ENCODE results near the gene SMPD2. TPM values are rescaled to one million over a fixed set of nuclear protein-coding genes. Genes with fewer than 3 reads are reported as not detected.
A peak's percentile ranks its signal among the peaks of the same experiment; 100 is the strongest.

The SMPD2 gene
- total and polyA plus RNA-seq, 9 of the 15 experiments (the other 6 are each of a cell fraction or from before 2014, with no cell fraction given), result 0.13 to 21.8 (median 18.3) TPM

DNA sequence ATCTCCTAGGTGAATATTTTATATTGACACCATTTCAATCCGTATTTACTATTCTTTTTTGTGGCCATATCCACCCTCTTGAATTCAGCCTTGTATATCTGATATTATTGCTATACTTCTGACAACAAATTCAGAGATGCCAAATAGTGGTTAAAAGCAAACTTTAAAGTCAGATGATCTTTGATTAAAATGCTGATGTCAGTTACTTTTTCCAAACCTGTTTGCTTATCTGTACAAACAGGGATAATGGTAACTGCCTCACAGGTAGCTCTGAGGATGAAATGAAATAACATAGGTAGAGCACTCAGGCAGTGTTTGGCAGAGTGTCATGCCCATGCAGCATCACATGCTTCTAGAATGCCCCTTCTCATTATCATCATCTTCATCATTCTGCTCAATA lies 19.3 kb upstream of the SMPD2 start (continued):
- TF ChIP-seq, protein P1, sequence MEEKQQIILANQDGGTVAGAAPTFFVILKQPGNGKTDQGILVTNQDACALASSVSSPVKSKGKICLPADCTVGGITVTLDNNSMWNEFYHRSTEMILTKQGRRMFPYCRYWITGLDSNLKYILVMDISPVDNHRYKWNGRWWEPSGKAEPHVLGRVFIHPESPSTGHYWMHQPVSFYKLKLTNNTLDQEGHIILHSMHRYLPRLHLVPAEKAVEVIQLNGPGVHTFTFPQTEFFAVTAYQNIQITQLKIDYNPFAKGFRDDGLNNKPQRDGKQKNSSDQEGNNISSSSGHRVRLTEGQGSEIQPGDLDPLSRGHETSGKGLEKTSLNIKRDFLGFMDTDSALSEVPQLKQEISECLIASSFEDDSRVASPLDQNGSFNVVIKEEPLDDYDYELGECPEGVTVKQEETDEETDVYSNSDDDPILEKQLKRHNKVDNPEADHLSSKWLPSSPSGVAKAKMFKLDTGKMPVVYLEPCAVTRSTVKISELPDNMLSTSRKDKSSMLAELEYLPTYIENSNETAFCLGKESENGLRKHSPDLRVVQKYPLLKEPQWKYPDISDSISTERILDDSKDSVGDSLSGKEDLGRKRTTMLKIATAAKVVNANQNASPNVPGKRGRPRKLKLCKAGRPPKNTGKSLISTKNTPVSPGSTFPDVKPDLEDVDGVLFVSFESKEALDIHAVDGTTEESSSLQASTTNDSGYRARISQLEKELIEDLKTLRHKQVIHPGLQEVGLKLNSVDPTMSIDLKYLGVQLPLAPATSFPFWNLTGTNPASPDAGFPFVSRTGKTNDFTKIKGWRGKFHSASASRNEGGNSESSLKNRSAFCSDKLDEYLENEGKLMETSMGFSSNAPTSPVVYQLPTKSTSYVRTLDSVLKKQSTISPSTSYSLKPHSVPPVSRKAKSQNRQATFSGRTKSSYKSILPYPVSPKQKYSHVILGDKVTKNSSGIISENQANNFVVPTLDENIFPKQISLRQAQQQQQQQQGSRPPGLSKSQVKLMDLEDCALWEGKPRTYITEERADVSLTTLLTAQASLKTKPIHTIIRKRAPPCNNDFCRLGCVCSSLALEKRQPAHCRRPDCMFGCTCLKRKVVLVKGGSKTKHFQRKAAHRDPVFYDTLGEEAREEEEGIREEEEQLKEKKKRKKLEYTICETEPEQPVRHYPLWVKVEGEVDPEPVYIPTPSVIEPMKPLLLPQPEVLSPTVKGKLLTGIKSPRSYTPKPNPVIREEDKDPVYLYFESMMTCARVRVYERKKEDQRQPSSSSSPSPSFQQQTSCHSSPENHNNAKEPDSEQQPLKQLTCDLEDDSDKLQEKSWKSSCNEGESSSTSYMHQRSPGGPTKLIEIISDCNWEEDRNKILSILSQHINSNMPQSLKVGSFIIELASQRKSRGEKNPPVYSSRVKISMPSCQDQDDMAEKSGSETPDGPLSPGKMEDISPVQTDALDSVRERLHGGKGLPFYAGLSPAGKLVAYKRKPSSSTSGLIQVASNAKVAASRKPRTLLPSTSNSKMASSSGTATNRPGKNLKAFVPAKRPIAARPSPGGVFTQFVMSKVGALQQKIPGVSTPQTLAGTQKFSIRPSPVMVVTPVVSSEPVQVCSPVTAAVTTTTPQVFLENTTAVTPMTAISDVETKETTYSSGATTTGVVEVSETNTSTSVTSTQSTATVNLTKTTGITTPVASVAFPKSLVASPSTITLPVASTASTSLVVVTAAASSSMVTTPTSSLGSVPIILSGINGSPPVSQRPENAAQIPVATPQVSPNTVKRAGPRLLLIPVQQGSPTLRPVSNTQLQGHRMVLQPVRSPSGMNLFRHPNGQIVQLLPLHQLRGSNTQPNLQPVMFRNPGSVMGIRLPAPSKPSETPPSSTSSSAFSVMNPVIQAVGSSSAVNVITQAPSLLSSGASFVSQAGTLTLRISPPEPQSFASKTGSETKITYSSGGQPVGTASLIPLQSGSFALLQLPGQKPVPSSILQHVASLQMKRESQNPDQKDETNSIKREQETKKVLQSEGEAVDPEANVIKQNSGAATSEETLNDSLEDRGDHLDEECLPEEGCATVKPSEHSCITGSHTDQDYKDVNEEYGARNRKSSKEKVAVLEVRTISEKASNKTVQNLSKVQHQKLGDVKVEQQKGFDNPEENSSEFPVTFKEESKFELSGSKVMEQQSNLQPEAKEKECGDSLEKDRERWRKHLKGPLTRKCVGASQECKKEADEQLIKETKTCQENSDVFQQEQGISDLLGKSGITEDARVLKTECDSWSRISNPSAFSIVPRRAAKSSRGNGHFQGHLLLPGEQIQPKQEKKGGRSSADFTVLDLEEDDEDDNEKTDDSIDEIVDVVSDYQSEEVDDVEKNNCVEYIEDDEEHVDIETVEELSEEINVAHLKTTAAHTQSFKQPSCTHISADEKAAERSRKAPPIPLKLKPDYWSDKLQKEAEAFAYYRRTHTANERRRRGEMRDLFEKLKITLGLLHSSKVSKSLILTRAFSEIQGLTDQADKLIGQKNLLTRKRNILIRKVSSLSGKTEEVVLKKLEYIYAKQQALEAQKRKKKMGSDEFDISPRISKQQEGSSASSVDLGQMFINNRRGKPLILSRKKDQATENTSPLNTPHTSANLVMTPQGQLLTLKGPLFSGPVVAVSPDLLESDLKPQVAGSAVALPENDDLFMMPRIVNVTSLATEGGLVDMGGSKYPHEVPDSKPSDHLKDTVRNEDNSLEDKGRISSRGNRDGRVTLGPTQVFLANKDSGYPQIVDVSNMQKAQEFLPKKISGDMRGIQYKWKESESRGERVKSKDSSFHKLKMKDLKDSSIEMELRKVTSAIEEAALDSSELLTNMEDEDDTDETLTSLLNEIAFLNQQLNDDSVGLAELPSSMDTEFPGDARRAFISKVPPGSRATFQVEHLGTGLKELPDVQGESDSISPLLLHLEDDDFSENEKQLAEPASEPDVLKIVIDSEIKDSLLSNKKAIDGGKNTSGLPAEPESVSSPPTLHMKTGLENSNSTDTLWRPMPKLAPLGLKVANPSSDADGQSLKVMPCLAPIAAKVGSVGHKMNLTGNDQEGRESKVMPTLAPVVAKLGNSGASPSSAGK (IDR thresholded peaks at IDR 0.05), result no peak
- no peak for TF ChIP-seq ZNF551 (CRISPR knock-in tag; IDR thresholded peaks at IDR 0.05)
- no peak for TF ChIP-seq NFATC3 (IDR thresholded peaks at IDR 0.05)
- no peak for TF ChIP-seq RUNX1 (IDR thresholded peaks at IDR 0.05; ENCODE audit: low read depth)
- TF ChIP-seq ZBTB8A (IDR thresholded peaks at IDR 0.05; ENCODE audit: partially characterized antibody), result no peak
- no peak for TF ChIP-seq ZFP36 (IDR thresholded peaks at IDR 0.05; ENCODE audit: low read depth, low read length, partially characterized antibody)
- no peak for TF ChIP-seq ILK (tag; IDR thresholded peaks at IDR 0.05; ENCODE audit: borderline replicate concordance, low read depth)
- no peak for TF ChIP-seq CXXC5 (CRISPR knock-in tag; IDR thresholded peaks at IDR 0.05)
- no peak for TF ChIP-seq SMAD3 (CRISPR knock-in tag; conservative IDR thresholded peaks at IDR 0.05)
- no peak for TF ChIP-seq SMARCB1 (IDR thresholded peaks at IDR 0.05; ENCODE audit: insufficient read length, low read depth)
- TF ChIP-seq MAFG (tag; conservative IDR thresholded peaks at IDR 0.05), result peak; percentile 37
- TF ChIP-seq TRIM28 (IDR thresholded peaks at IDR 0.05), result no peak
- TF ChIP-seq U2AF2 (optimal IDR thresholded peaks at IDR 0.05; ENCODE audit: low read depth, low read length), result no peak
